Measurements from ENCODE around the gene COG4. TPM values are rescaled to one million over a fixed set of nuclear protein-coding genes. Genes with fewer than 3 reads are reported as not detected.

The COG4 gene
- total RNA-seq, 3 donors from 2014 or later (not counting 1 experiment from before 2014, with no cell fraction given): 29.5 to 44.4 (median 31.6) TPM

- H3K4me3 ChIP-seq (ENCODE audit: low read length): no peak overlapping the region
- no peaks in the 10 kb centered on the region for H3K27me3 ChIP-seq (ENCODE audit: control insufficient read depth, insufficient read depth, low read length)
These were observed 39.9 kb downstream of the COG4 start for GRCh38 chr16:70483426-70483825.

GRCh38 chr16:70482624-70483023 is 40.7 kb downstream of the COG4 start:
- H3K27me3 ChIP-seq (ENCODE audit: control insufficient read depth, insufficient read depth, low read length): no peaks in the 10 kb centered on the region
- Mint-ChIP-seq H3K36me3 (no peaks in the 10 kb centered on the region), H3K4me3 (no peak overlapping the region), H3K9me3 (no peaks in the 10 kb centered on the region), H3K27ac (peak overlapping the region in 1 of 2 donors; percentile 50), H3K27me3 (ENCODE audit: low read depth in 2 of 2) (no peaks in the 10 kb centered on the region), H3K4me1 (no peaks in the 10 kb centered on the region)
- H3K36me3 ChIP-seq (ENCODE audit: control insufficient read depth, insufficient read depth, low read length): peaks cover 44% of the 10 kb centered on the region
- H3K27ac ChIP-seq (ENCODE audit: low read length): no peak overlapping the region
- no peak for ATAC-seq
- no peak for DNase-seq
- H3K9me3 ChIP-seq (ENCODE audit: control insufficient read depth, insufficient read depth, low read length): no peaks in the 10 kb centered on the region
- TF ChIP-seq CTCF (IDR thresholded peaks at IDR 0.05): no peak
- H3K4me3 ChIP-seq (ENCODE audit: low read length): no peak overlapping the region
- intact Hi-C loops (cut with micrococcal nuclease): no loop called here
- WGBS (ENCODE audit: insufficient coverage): 94% methylated on average over 5 of the region's 5 CpGs
- peaks cover 5% of the 10 kb centered on the region for H3K4me1 ChIP-seq (ENCODE audit: control insufficient read depth, insufficient read depth, low read length)

More at GRCh38 chr16:70483426-70483825, 39.9 kb downstream of the COG4 start:
- no peaks in the 10 kb centered on the region for H3K4me1 Mint-ChIP-seq
- Histone ChIP-seq H3K27ac (ENCODE audit: low read length) (no peak overlapping the region), H3K9me3 (ENCODE audit: control insufficient read depth, insufficient read depth, low read length) (no peaks in the 10 kb centered on the region), H3K36me3 (ENCODE audit: control insufficient read depth, insufficient read depth, low read length) (peaks cover 47% of the 10 kb centered on the region), H3K4me1 (ENCODE audit: control insufficient read depth, insufficient read depth, low read length) (peaks cover 3% of the 10 kb centered on the region)
- no peak overlapping the region for H3K27ac Mint-ChIP-seq
- no peak overlapping the region for H3K4me3 Mint-ChIP-seq
- DNase-seq (no peak), ATAC-seq (no peak)
- H3K27me3 Mint-ChIP-seq (ENCODE audit: low read depth in 2 of 2): no peaks in the 10 kb centered on the region
- intact Hi-C loops (cut with micrococcal nuclease): no loop called here
- no peaks in the 10 kb centered on the region for H3K36me3 Mint-ChIP-seq
- H3K9me3 Mint-ChIP-seq: no peaks in the 10 kb centered on the region
- no peak for TF ChIP-seq CTCF (IDR thresholded peaks at IDR 0.05)
- 93% methylated on average over 5 of the region's 5 CpGs for WGBS (ENCODE audit: insufficient coverage)

GRCh38 chr16:70481929-70482536 is 41.3 kb downstream of the COG4 start:
- DNase-seq: no peak
- Histone ChIP-seq H3K4me1 (ENCODE audit: control insufficient read depth, insufficient read depth, low read length) (peaks cover 5% of the 10 kb centered on the region), H3K27me3 (ENCODE audit: control insufficient read depth, insufficient read depth, low read length) (no peaks in the 10 kb centered on the region), H3K9me3 (ENCODE audit: control insufficient read depth, insufficient read depth, low read length) (no peaks in the 10 kb centered on the region), H3K27ac (ENCODE audit: low read length) (no peak overlapping the region), H3K36me3 (ENCODE audit: control insufficient read depth, insufficient read depth, low read length) (peaks cover 47% of the 10 kb centered on the region), H3K4me3 (ENCODE audit: low read length) (no peak overlapping the region)
- TF ChIP-seq CTCF (IDR thresholded peaks at IDR 0.05): no peak
- no peaks in the 10 kb centered on the region for H3K4me1 Mint-ChIP-seq
- no peaks in the 10 kb centered on the region for H3K36me3 Mint-ChIP-seq
- intact Hi-C loops (cut with micrococcal nuclease): no loop called here
- 95% methylated on average over 7 of the region's 7 CpGs for WGBS (ENCODE audit: insufficient coverage)
- H3K9me3 Mint-ChIP-seq: no peaks in the 10 kb centered on the region
- H3K4me3 Mint-ChIP-seq: no peak overlapping the region
- H3K27me3 Mint-ChIP-seq (ENCODE audit: low read depth in 2 of 2): no peaks in the 10 kb centered on the region
- H3K27ac Mint-ChIP-seq: peak overlapping the region in 1 of 2 donors; percentile 50
- no peak for ATAC-seq
